HepG2 (cell line): ENCODE results near the gene TBX6. TPM values are rescaled to one million over a fixed set of nuclear protein-coding genes. Genes with fewer than 3 reads are reported as not detected.

Experiments used
- AHR ChIP-seq: IDR thresholded peaks from 2 replicates; pipeline ENCODE4 v1.6.1; 2018; ENCODE audit warnings: missing genetic modification reagents, missing compliant biosample characterization
- ARNTL ChIP-seq: sonication (generic); formaldehyde crosslinking; IDR thresholded peaks from 2 replicates; pipeline ENCODE4 v1.4.0; 2020; ENCODE audit warnings: mild to moderate bottlenecking, missing genetic modification reagents
- DDIT3 ChIP-seq: sonication (generic); formaldehyde crosslinking; IDR thresholded peaks from 2 replicates; pipeline ENCODE4 v1.4.0; 2020; ENCODE audit warnings: mild to moderate bottlenecking, missing genetic modification reagents
- EHMT2 ChIP-seq: fragments of 200-600 bp; sonication (generic); IDR thresholded peaks from 2 replicates; pipeline ENCODE4 v1.7.0; 2017; ENCODE audit warnings: antibody characterized with exemption, low read depth, low read length, borderline replicate concordance
- ELF4 ChIP-seq: sonication (generic); formaldehyde crosslinking; IDR thresholded peaks from 2 replicates; pipeline ENCODE4 v1.5.0; 2020; ENCODE audit warnings: missing genetic modification reagents, mild to moderate bottlenecking, moderate library complexity, borderline replicate concordance
- FOXM1 ChIP-seq: sonication (generic); formaldehyde crosslinking; IDR thresholded peaks from 2 replicates; pipeline ENCODE4 v1.5.0; 2020; ENCODE audit warnings: missing genetic modification reagents
- FOXO4 ChIP-seq: sonication (generic); formaldehyde crosslinking; conservative IDR thresholded peaks from 2 replicates; pipeline ENCODE4 v1.8.1; 2023; ENCODE audit warnings: missing genetic modification reagents
- GABPB1 ChIP-seq: IDR thresholded peaks from 2 replicates; pipeline ENCODE4 v1.6.1; 2016; ENCODE audit warnings: mild to moderate bottlenecking, missing genetic modification reagents, moderate library complexity, missing compliant biosample characterization
- HDAC6 ChIP-seq: fragments of 200-600 bp; sonication (generic); IDR thresholded peaks from 2 replicates; pipeline ENCODE4 v1.7.0; 2017; ENCODE audit warnings: mild to moderate bottlenecking, antibody characterized with exemption, low read length, low read depth
- HNRNPUL1 ChIP-seq: fragments of 200-400 bp; formaldehyde crosslinking; IDR thresholded peaks from 2 replicates; pipeline ENCODE4 v1.6.1; 2017; ENCODE audit warnings: low read depth, mild to moderate bottlenecking, low read length, moderate library complexity
- IKZF1 ChIP-seq: fragments of 450-650 bp; IDR thresholded peaks from 2 replicates; pipeline ENCODE4 v1.7.1; 2016
- JUND ChIP-seq: sonication (generic); formaldehyde crosslinking; IDR thresholded peaks from 2 replicates; pipeline ENCODE4 v1.8.0; 2022; ENCODE audit warnings: mild to moderate bottlenecking, missing genetic modification reagents
- KAT7 ChIP-seq: IDR thresholded peaks from 2 replicates; pipeline ENCODE4 v1.6.1; 2018; ENCODE audit warnings: borderline replicate concordance, missing compliant biosample characterization
- KDM5A ChIP-seq: fragments of 200-600 bp; sonication (generic); IDR thresholded peaks from 2 replicates; pipeline ENCODE4 v1.7.0; 2018; ENCODE audit warnings: antibody characterized with exemption, mild to moderate bottlenecking, low read length, borderline replicate concordance
- POGK ChIP-seq: sonication (generic); formaldehyde crosslinking; conservative IDR thresholded peaks from 2 replicates; pipeline ENCODE4 v1.8.0; 2022; ENCODE audit warnings: mild to moderate bottlenecking, moderate library complexity, missing genetic modification reagents
- RBM39 ChIP-seq: fragments of 200-400 bp; formaldehyde crosslinking; IDR thresholded peaks from one replicate; pipeline ENCODE4 v1.6.1; 2018; ENCODE audit warnings: antibody characterized with exemption, mild to moderate bottlenecking, low read depth, low read length; ENCODE audit not compliant: poor library complexity, severe bottlenecking
- SATB2 ChIP-seq: sonication (generic); formaldehyde crosslinking; IDR thresholded peaks from 2 replicates; pipeline ENCODE4 v1.5.0; 2020; ENCODE audit warnings: missing genetic modification reagents
- SCMH1 ChIP-seq: sonication (generic); formaldehyde crosslinking; IDR thresholded peaks from 2 replicates; pipeline ENCODE4 v1.9.0; 2021; ENCODE audit warnings: missing genetic modification reagents, mild to moderate bottlenecking, borderline replicate concordance
- ZNF232 ChIP-seq: sonication (generic); formaldehyde crosslinking; IDR thresholded peaks from 2 replicates; pipeline ENCODE4 v1.4.0; 2020; ENCODE audit warnings: missing genetic modification reagents, borderline replicate concordance
- ZNF253 ChIP-seq: sonication (generic); formaldehyde crosslinking; IDR thresholded peaks from 2 replicates; pipeline ENCODE4 v1.8.0; 2022; ENCODE audit warnings: mild to moderate bottlenecking, missing genetic modification reagents, borderline replicate concordance
- ZNF317 ChIP-seq: sonication (generic); formaldehyde crosslinking; IDR thresholded peaks from 2 replicates; pipeline ENCODE4 v1.5.0; 2020; ENCODE audit warnings: mild to moderate bottlenecking, missing genetic modification reagents
- ZNF562 ChIP-seq: sonication (generic); formaldehyde crosslinking; IDR thresholded peaks from 2 replicates; pipeline ENCODE4 v1.8.0; 2022; ENCODE audit warnings: missing genetic modification reagents, borderline replicate concordance
- ZNF614 ChIP-seq: IDR thresholded peaks from 2 replicates; pipeline ENCODE4 v1.6.1; 2018; ENCODE audit warnings: missing biosample characterization, missing genetic modification reagents, inconsistent platforms, borderline replicate concordance
- ZNF770 ChIP-seq: sonication (generic); formaldehyde crosslinking; IDR thresholded peaks from 2 replicates; pipeline ENCODE4 v1.5.0; 2020; ENCODE audit warnings: mild to moderate bottlenecking, missing genetic modification reagents
- polyA plus RNA-seq, 8 experiments: library from polyadenylated mRNA; depleted of rRNA in 3 of 8; stranded (reverse) in 7 of 8; unstranded in 1 of 8; fragments of >200 nt; fragmentation: Illumina TruSeq in 4 of 8; extraction: Trizol in 4 of 8; gene quantifications; 2 replicates each; pipeline versions ENCODE4 v1.2.1 to v1.2.3, GENCODE V29; 2011 to 2016; ENCODE audit warnings: low read depth in 4 of 8, missing spikeins in 1 of 8, mixed read lengths in 1 of 8; ENCODE audit not compliant: insufficient read depth in 1 of 8
- total RNA-seq, 5 experiments: library from RNA; depleted of rRNA; stranded (reverse); fragments of >200 nt; fragmentation: Illumina TruSeq; extraction: Trizol; gene quantifications; 2 replicates each; pipeline ENCODE4 v1.2.3, GENCODE V29; 2016; ENCODE audit warnings: low read depth in 1 of 5

Gene TBX6
- total and polyA plus RNA-seq, 2 of the 13 experiments (the other 11 are each of a cell fraction or from before 2014, with no cell fraction given), result 0.24 to 0.42 TPM

- peak; percentile 23; the same call in 1 of the 2 replicates for TF ChIP-seq ZNF614 (CRISPR knock-in tag)
- peak; percentile 26 for TF ChIP-seq RBM39
- no peak for TF ChIP-seq ZNF562 (CRISPR knock-in tag)
- no peak; the same call in 1 of the 2 replicates for TF ChIP-seq ZNF232 (CRISPR knock-in tag)
- TF ChIP-seq AHR (CRISPR knock-in tag), result peak; percentile 16; the same call in 1 of the 2 replicates
- TF ChIP-seq ZNF253, result 0 out of 2 replicates have a peak, but pooled peaks have one; percentile 40
- TF ChIP-seq HDAC6, result no peak
- TF ChIP-seq ZNF317 (CRISPR knock-in tag), result peak; percentile 62
- no peak for TF ChIP-seq EHMT2
- TF ChIP-seq SATB2 (CRISPR knock-in tag), result no peak
- no peak for TF ChIP-seq SCMH1 (CRISPR knock-in tag)
- TF ChIP-seq POGK, result peak; percentile 86
- peak; percentile 62 for TF ChIP-seq GABPB1 (CRISPR knock-in tag)
- TF ChIP-seq JUND (CRISPR knock-in tag), result peak; percentile 41; the same call in 1 of the 2 replicates
- TF ChIP-seq ARNTL (CRISPR knock-in tag), result peak; percentile 84
- no peak for TF ChIP-seq KDM5A
- TF ChIP-seq ZNF770 (CRISPR knock-in tag), result peak; percentile 74
- TF ChIP-seq IKZF1, result no peak
- no peak for TF ChIP-seq ELF4 (CRISPR knock-in tag)
- no peak for TF ChIP-seq FOXM1 (CRISPR knock-in tag)
- TF ChIP-seq DDIT3 (CRISPR knock-in tag), result no peak
- TF ChIP-seq HNRNPUL1, result no peak
- TF ChIP-seq KAT7 (CRISPR knock-in tag), result no peak; the same call in 1 of the 2 replicates
- no peak for TF ChIP-seq FOXO4 (CRISPR knock-in tag)
Observed at GRCh38 chr16:30112197-30113030, 20.7 kb upstream of the TBX6 start (continued).
